Forelimb muscle (tissue), 1 donor: Measurements from ENCODE around the gene DIO3. TPM values are rescaled to one million over a fixed set of nuclear protein-coding genes. Genes with fewer than 3 reads are reported as not detected.

Experiments used
- DNase-seq: peaks from one replicate; pipeline ENCODE4 v3.0.0-alpha.2; 2013; ENCODE audit warnings: low read depth
- polyA plus RNA-seq: library from polyadenylated mRNA; unstranded; fragments of 120-200 nt; gene quantifications from one replicate; pipeline ENCODE4 v1.2.1, GENCODE V29; 2013; ENCODE audit not compliant: insufficient read length

The DIO3 gene
- 3.1 TPM for polyA plus RNA-seq

DNA sequence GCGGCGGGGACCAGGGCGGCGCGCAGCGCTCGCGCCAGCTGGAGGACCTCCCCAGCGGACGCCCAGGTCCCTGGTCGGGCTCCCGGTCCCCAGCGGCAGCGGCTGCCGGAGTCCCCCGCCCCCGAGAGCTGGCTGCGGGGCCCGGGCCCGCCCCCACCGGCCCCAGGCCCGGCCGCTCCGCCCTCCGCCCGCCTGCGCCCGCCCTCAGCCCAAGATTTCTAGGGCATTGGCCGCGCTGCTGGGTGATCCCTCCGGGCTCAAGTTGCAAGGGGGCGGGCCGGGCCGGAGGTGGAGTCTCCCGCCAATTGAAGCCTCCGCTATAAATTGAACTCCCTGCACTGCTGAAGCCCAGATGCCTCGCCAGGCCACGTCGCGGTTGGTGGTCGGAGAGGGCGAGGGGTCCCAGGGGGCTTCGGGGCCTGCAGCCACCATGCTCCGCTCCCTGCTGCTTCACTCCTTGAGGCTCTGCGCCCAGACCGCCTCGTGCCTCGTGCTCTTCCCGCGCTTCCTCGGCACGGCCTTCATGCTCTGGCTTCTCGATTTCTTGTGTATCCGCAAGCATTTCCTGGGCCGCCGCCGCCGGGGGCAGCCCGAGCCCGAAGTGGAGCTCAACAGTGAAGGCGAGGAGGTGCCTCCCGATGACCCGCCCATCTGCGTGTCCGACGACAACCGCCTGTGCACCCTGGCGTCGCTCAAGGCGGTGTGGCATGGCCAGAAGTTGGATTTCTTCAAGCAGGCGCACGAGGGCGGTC is at the start of gene DIO3:
Gene DIO3, plus strand, starts transcription at position 351 of the 752 bp plus-strand sequence.
- DNase-seq: no peak

DNA sequence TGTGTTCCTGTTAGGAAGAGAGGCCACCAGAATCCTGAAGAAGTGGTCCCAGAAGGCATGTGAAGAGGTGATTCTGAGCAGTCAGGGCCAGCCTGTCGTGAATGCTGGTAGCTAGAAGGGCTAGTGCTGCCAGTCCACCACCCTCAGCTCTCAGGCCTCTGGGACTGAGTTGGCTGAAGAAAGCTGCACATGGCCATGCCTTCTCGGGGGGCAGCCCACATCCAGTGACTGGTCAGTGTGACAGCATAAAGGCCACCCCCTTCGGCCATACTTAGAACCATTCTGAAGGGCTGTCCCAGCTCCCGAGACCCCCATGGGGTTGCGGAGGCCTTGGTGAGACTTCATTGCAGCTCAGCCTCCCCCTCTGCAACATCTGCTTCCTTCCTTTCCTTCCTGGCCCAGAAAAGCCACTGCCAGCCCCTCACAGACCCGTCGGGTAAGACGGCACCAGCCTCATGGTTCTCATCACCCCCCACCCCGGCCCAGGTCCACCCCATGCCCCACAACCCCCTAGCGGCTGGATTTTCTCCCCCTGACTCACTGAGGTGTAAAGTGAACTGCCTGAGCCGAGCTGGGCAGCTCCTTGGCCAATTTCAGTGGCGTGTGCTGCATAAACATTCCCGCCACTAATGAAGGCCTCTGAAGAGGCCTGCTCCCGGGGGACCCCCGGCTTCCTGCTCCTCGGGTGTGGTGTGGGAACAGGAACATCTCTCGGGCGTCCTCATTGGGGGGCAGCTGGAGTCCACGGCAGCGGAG is 49.5 kb upstream of the DIO3 start:
- no peak for DNase-seq

DNA sequence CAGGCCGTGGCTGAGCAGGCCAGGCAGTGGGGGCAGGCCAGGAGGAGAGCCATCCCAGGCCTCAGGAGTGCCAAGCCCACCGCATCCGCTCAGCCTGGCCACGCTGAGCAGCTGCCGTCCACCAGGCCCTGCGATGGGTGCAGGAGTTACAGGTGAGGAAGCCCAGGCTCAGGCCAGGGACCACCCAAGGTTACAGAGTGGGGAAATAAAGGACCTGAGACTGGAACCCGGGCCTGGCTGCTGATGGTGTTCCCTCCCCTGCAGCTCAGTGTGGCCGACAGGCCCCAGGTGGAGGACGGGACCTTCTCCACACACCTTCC is 49.0 kb upstream of the DIO3 start:
- DNase-seq: no peak

DNA sequence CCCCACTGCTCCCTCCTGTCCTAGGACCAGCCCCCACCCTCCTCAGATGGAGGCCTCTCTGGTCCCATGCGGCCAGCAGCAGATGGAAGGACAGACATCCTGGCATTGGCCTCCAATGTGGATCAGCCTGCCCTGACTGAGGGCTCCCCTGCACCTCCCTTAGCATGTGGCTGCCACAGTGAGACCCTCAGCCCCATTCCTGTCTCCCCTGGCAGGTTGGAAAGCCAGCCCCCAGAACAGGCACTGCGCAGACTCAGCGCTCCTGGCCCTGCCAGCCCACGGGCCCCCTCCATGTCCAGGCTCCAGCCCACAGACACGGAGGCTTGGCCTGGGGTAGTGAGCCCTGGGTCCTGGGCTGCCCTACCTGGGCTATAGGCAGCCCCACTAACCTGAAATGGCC is 47.2 kb upstream of the DIO3 start:
- DNase-seq: no peak

DNA sequence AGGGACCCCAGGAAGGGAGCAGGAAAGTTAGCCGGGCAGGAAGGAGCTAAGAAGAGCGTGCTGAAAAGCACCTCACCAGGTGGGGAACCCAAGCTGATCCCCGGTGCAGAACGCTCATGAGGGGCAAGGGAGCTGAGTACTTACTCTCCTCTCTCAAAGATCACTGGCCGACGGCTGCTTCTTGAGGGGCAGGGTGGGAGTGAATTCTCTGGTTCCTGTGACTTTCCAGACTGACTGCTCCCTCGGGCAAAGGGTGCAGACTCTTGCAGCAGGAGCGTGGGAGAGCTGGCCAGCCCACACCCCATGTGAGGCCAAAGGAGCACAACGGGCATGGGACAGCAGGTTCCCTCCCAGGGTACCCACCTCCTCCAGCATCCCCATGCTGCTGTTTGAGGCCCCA is 44.9 kb upstream of the DIO3 start:
- DNase-seq: no peak

DNA sequence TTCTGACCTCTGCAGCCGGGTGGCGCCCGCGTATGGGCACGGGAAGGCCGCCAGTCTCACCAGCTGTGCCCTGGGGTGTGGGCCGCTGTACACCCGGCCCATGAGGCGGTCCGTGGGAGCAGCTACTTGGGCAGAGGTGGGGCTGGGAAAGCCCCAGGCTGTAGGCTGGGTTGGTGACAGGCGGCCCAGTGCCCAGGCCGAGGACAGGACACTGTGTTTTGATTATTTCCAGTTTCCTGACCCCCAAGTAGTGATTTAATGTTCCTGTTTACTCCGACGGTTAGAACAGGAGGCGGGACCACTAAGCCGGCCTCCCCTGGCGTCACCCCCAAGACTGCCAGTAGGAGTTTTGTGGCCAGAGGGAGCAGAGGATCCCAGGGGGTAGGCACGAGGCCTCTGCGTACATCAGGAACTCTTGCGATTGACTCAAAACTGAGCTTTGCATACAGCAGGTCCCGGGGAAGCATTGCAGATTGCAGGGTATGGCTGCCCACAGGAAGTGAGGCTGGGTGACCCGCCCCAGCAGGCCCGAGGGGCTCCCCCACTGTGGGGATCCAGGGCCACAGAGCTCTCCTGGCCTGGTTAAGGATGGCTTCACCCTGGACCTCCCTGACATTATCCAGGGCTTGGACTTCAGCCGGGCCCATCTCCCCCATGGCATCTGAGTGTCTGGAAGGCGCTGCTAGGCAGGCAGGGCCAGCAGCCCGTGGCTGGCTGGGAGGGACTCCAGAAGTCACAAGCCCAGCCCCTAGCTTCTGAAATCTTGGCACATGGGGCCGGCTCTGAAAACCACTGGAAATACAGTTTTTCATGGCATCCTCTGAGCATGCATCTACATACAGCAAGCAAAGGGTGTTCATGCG is 42.5 kb upstream of the DIO3 start:
- DNase-seq: no peak

DNA sequence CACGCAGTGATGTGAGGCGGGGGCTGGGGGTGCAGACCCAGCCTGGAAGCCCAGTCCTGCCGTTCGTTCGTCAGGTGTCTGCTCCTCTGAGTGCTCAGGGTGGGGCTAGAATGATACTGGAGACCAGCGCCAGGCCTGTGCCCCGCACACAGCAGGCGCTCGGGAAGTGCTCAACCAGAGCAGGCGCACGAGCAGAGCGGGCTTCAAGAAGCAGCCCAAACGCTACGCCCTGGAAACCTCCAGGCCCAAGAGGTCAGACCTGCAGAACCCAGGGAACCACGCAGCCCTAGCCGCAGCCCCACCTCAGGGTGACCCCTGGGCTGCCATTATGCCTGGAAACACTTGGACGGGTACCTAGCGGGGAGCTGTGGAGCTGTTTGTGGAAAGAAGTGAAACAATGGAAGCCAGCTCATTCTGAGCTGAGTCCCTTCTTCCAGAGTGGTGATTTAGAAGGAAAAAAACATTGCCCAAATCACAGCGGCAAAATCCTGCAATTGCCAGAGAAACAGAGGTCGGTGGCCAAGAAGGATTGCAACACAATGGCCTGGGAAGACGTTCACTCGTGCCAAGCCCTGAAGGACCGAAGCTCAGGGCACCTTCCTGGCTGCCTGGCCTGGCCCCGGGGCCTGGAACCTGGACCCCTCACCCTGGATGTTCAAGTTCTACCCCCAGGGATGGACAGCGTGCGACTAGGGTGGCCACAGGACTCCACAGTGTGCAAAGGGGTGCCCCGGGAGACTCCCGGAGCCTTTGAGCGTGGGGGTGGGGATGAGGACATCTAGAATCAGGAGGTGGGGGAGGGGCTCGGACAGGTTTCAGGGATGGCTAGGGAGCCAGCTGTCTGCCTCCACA is 40.4 kb upstream of the DIO3 start:
- peak; percentile 16 for DNase-seq

DNA sequence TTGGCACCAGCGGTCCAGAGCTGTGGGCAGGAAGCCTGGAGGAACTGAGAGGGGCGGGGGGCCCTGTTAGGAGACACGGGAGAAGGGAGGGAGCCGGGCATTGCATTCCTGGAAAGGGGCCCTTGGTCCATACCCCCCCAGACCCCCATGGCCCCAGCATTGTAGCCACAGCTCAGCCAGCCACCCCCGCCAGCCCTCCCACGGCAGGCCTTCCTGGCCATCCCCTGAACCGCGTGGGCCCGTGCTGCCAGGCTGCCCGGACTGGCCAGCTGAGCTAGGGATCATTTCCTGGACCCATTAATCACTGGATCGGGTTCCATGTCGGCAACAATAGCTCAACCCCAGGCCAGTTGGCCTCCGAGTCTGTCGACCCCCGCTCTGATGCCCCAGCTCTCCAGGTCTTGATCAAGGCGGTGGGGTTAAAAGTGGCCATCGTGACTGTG is 39.8 kb upstream of the DIO3 start:
- DNase-seq: no peak

DNA sequence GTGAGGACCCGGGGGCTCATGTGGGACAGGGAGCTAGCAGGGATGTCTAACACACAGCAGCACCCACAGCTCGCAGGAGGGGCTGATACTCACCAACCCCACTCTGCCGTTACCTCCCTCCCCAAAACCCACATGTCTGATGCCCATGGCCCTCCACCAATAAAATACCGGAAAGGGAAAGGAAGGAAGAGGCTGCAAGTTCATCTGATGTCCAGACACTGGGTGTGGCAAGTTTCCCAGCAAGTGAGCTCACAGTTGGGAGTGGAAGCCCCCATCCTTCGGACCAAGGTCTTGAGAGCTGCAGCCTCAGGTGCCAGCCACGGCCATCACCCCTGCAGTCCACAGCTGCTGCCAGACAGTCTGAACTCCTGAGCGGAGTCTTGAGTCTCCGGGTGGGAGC is 39.3 kb upstream of the DIO3 start:
- no peak for DNase-seq

DNA sequence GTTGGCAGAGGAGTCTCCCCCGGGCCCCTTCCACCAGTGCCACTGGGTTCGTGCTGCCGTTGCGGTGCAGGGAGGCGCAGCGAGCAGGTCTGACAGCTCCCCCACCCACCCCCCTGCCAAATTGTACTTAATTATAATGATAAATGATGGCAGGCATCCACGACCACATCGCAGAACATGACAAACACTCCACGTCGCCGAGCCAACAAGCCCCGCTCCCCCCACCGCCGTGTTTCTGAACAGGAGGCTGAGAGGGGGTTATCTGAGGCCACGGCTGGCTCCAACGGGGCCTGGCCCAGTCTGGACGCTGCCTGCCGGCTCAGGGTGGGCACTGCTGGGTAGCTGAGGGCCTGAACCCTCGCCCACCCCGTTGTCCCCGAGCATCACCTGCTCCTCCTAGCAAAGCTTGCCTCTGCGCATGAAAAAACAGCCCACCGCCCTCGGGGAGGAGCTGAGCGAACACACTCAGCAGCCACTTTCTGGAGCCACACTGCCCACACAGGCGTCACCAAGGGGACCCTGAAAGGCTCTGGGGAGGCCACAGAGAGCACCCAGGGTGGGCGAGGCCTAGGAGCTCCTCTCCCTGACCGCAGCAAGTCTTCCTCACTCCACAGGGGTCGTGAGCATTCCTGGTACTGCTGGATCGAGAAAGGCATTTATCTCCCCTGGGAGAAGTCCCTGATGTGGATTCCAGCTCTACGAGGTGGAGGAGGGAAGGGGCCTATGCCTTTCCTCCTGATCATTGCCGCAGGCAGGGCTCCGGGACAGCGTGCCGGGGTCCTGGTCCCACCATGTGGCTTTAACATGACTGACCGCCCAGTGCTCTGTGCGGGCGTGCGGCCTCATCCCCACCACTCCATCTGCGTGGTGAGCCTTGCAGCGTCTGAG is 35.4 kb upstream of the DIO3 start:
- no peak for DNase-seq

DNA sequence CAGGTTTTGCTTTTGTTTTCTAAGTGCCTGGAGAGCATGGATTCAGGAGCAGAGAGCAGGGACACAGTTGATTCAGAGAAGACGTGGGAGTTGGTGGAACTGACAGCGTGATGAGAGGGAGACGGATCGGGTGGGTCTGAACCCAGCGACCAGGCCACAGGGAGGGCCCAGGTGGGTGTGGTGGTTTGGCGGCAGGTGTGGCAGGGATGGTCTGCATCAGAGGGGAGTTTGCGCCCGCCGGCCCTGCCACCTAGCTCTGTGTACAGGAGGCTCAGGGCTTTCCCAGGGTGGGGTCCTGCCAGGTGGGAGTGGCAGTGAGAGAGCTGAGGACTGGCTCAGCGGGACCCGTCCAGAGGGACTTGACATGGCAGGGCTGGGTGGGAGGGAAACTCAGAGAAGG is 33.3 kb upstream of the DIO3 start:
- DNase-seq: no peak

DNA sequence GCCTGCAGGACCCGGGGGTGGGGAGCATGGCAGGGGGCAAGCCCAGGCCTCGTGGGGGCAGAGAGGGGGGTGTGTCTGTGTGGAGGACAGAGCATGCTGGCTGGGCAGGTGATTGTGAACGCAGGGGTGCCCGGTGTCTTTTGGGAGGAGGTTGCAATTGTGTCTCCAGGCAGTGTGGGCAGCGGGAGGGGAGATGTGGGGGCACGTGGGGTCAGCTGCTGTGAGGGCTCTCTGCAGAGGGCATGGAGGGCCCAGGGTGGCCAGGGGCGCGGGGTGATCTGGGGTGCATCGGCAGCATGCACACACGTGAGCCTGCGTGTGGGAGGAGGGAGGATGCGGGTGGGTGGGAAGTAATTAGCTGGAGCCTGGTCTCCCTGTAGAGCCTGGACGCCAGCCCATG is 32.2 kb upstream of the DIO3 start:
- DNase-seq: no peak

DNA sequence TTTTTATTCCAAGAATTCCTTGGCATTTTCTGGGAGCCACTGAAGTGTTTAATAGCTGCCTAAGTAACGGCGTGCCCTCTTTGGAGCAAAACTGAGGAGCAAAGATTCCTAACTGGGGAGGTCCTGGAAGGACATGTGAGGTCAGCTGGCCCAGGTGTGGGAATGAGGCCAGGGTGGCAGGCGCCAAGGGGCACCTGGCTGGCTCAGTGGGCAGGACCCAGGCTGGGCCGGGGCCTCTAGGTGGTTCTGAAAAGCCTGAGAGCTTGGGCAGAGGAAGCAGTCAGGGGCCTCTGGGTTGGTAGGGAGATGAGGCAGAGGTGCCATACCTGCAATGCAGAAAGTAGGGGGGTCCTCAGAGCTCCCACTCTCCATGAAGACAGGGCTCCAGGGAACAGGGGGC is 27.1 kb upstream of the DIO3 start:
- DNase-seq: no peak

DNA sequence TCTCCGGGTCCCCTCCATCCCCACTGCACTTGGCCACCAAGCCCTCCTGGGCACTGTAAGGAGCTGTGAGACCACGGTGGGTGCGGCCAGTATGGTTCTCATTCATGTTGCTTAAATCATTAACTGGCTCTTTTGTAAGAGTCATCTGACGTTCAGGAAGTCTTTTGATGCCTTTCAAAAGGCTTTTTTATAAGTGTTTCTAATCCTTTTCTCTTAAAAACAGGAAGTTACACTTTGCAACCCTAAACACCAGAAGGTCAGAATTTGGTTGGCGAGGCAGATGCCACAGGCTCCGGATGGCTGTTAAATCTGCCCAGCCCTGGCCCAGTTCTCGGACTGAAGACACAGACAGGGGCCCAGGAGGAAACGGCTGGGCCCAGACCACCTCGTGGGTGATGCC is 26.1 kb upstream of the DIO3 start:
- DNase-seq: no peak

DNA sequence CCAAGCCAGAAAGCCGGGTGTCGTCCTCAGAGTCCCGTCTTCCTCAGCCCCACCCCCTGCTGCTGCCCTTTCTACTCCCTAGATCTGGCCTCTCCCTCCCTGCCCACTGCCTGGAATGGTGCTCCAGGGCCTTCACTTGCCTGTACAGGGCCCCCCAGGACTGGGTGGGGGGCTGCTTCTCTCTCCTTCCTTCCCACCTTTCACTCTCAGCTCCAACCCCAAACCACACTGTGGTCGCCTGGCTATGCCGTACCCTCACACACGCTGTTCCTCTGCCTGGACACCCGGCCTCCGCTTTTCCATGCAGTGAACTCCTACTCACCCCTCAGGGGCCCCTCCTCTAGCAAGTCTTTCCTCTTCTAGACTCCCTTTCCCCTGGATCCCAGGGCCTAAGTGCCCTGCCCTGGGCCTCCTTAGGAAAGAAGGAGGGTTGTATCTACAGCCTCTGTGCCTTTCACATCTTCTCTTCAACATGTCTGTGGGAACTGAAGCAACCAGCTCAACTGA is 25.5 kb upstream of the DIO3 start:
- DNase-seq: no peak

DNA sequence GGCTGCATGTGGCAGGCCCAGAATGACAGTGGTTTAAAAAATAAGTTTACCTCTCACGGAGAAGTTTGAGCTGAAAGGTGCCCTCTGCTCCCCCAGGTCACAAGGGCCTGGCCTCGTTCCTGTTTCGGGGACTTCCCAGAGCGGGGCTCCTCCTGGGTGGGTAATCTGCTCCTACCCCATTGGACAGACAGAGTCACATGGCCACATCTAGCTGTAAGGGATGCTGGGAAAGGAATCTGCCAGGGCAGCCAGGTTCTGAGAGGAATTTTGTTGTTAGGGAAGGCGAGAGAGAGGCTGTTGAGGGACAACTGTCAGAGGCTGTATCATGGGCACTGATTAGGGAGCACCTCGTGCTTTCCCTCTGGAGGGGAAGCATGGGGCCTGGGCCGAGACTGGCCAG is 24.0 kb upstream of the DIO3 start:
- DNase-seq: no peak

DNA sequence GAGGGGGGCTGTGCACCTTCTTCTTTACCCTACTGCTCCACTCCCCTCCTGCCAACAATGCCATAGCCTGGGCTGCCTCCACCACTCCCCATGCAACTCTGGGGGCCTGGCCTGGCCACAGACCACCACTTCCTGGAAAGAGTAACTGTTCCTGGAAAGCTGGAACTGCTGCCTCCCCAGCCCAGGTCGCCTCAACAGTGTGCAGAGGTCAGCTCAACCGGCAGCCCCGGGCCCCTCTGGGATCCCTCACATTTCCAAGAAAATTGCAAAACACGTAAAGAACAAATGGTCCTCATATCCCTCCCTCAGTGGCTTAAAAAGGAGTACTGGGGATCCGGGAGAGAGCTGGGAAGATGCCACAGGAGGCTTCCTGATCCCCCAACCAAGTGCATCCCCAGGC is 22.4 kb upstream of the DIO3 start:
- no peak for DNase-seq

DNA sequence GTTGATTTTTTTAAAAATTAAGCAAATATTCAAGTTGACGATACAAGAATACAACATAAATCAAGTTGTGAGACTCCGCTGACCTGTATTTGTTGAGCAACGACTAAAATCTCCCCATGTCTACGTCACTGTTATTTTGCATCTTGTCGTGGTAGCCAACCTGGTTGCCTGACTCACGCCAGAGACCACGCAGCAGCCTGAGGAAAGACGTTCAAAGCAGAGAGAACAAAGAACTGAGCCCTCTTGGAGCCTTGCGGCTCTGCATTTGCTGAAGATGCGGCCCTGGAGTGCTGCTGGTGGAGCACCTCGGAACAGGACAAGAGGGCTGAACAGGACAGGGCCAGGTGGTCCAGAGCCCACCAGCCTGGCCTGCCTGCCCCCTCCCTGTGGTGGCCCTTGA is 21.4 kb upstream of the DIO3 start:
- DNase-seq: no peak

DNA sequence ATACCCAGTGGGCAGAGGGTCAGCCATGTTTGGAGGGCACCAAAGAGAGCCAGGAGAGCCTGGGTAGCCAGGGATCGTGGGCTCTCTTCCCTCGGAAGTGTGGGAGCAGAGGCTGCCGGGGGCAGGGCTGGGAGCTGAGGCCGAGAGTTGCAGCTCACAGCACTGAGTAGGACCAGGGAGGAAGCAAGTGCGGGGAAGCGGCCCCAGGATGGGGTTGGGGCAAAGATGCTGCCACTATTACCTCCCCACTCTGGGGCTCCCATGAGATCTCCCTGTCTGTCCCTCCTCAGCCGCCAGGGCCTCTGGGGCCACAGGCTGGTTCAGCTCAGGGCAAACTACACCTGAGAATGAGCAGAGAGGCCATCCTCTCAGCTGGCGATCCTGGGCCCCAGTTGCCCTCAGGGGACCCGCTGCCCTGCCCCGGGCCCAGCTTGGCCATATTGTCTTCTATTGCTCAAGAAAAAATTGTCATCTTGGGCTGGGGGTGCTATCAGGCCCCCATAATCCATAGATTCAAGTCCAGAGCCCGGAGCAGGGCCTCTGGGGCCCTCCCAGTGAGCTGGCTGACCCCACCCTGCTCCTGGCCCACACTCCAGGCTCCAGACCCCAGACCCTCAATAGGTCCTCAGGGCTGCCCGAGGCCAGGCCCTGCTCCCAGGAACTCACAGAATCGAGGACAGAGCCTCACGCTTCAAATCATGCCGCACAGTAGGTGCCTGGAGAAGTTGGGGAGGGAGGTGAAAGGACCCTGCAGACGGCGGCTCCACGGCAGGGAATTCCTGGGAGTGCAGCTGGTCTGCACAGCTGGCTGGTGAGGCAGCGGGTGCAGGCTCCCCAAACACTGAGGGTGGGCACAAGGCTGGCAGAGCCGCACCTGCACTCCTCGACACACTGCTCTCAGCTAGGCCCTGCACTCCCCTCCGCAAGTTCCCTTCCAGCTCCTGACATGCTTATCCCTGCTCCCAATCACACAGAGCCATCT is 20.5 kb upstream of the DIO3 start:
- DNase-seq: no peak
